Bronchial epithelial cell (primary cell): ENCODE results near the gene BEST3. TPM values are rescaled to one million over a fixed set of nuclear protein-coding genes. Genes with fewer than 3 reads are reported as not detected.

Experiments used
- DNase-seq: peaks from one replicate; pipeline ENCODE4 v3.0.0-alpha.2; 2010; ENCODE audit warnings: low read depth
- FAIRE-seq: peaks from 2 replicates; lab custom pipeline; 2011; peaks lifted over from hg19 to GRCh38; lab: Jason Lieb, UNC
- H3K27me3 ChIP-seq: 2 replicates; pipeline ENCODE4 v1.5.1; 2011; ENCODE audit warnings: low read length; ENCODE audit not compliant: control insufficient read depth, insufficient read depth
- H3K36me3 ChIP-seq: 2 replicates; pipeline ENCODE4 v1.5.1; 2011; ENCODE audit warnings: low read length; ENCODE audit not compliant: control insufficient read depth, insufficient read depth
- H3K4me3 ChIP-seq: 2 replicates; pipeline ENCODE4 v1.5.1; 2011; ENCODE audit warnings: mild to moderate bottlenecking, low read depth, low read length, control low read depth
- CTCF ChIP-seq: IDR thresholded peaks from 2 replicates; pipeline ENCODE4 v1.5.1; 2011; ENCODE audit warnings: mild to moderate bottlenecking, moderate library complexity, low read length, control low read depth, inconsistent platforms; ENCODE audit not compliant: insufficient read depth, severe bottlenecking
- total RNA-seq: library from RNA; depleted of rRNA; stranded (reverse); fragments of >200 nt; gene quantifications from 2 replicates; pipeline ENCODE4 v1.2.1, GENCODE V29; 2014

BEST3 gene
- total RNA-seq, 1 donor from 2014 or later: not detected

- no peak for TF ChIP-seq CTCF
- FAIRE-seq: no peak
- Histone ChIP-seq H3K36me3 (no peaks in the 10 kb centered on the region), H3K27me3 (no peaks in the 10 kb centered on the region), H3K4me3 (no peak overlapping the region)
- no peak for DNase-seq
Observed at GRCh38 chr12:69712826-69713225, 13.7 kb upstream of the BEST3 start.

GRCh38 chr12:69708649-69709048 lies 9.5 kb upstream of the BEST3 start:
- H3K4me3 ChIP-seq: no peak overlapping the region
- FAIRE-seq (no peak), DNase-seq (no peak)
- no peaks in the 10 kb centered on the region for H3K36me3 ChIP-seq
- no peaks in the 10 kb centered on the region for H3K27me3 ChIP-seq
- no peak for TF ChIP-seq CTCF

GRCh38 chr12:69704357-69704756 lies 5.3 kb upstream of the BEST3 start:
- no peak for DNase-seq
- Histone ChIP-seq H3K36me3 (no peaks in the 10 kb centered on the region), H3K4me3 (no peak overlapping the region), H3K27me3 (no peaks in the 10 kb centered on the region)
- no peak for FAIRE-seq
- TF ChIP-seq CTCF: no peak

- no peaks in the 10 kb centered on the region for H3K36me3 ChIP-seq
- DNase-seq (no peak), FAIRE-seq (no peak)
- no peaks in the 10 kb centered on the region for H3K27me3 ChIP-seq
- no peak overlapping the region for H3K4me3 ChIP-seq
- no peak for TF ChIP-seq CTCF
Observed at GRCh38 chr12:69703146-69703642, 4.1 kb upstream of the BEST3 start.

DNA sequence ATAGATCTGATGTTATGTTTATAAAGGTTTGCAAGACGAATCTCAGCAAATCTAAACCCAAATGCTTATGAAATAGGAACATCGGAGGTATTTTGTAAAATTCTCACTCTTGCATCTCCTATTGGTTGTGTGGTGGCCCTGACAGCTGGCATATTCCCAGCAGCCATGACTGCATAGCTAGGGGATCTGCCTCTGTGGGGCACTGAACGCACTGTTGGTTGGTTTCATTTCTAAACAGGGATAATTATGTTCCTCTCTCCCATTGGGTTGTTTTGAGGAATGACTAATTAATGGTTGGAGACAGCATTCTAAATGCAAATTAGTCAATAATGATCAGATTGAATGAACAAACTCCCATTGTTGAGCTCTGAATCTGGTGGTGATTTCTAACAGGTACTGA lies 2.7 kb upstream of the BEST3 start:
- no peak overlapping the region for H3K4me3 ChIP-seq
- TF ChIP-seq CTCF: no peak
- FAIRE-seq (no peak), DNase-seq (no peak)
- no peaks in the 10 kb centered on the region for H3K27me3 ChIP-seq
- no peaks in the 10 kb centered on the region for H3K36me3 ChIP-seq

DNA sequence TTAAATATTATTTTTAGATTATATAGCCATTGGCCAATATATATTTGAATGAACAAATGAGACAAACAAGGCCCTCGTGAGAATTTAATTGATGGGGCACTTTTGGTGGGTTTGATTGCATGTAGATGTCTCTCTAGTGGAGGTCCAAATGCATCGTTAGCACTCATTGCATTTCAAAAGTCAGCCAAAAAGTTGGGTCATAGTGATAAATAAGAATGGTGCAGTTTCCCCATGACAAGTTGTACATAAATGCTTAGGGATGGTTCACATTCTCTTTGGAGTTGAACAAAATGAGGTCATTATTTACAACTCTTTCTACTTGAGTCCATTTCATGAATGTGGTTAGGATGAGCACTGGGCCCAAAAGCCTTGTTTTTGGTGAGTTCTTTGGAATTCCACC lies 1.0 kb downstream of the BEST3 start:
- FAIRE-seq: no peak
- DNase-seq: no peak
- TF ChIP-seq CTCF: no peak
- H3K27me3 ChIP-seq: no peaks in the 10 kb centered on the region
- no peaks in the 10 kb centered on the region for H3K36me3 ChIP-seq
- H3K4me3 ChIP-seq: no peak overlapping the region
